Measurements from ENCODE around the gene PMPCB.
A peak's percentile ranks its signal among the peaks of the same experiment; 100 is the strongest.

Gene PMPCB

DNA sequence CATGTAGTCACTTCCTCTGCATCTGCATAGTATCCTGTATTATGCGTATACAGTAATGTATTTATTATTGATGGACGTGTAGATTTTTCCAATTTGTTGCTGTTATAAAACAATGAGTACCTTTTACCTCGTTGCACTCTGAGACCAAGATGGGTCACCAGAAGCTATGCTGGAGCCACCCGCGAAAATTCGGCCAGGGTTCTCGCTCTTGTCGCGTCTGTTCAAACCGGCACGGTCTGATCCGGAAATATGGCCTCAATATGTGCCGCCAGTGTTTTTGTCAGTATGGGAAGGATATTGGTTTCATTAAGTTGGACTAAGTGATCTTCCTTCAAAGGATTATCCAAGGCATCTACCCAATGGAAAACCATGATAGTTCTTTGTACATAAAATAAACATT is 51.2 kb downstream of the PMPCB start:
- peaks cover 77% of the 10 kb centered on the region for H3K79me2 ChIP-seq (ENCODE audit: insufficient read depth, low read length)
- no peaks in the 10 kb centered on the region for H3K27me3 ChIP-seq (ENCODE audit: insufficient read depth, low read length, poor library complexity, severe bottlenecking)
- no peak for TF ChIP-seq EZH2phosphoT487 (IDR thresholded peaks at IDR 0.05; ENCODE audit: borderline replicate concordance)
- TF ChIP-seq, protein P1, sequence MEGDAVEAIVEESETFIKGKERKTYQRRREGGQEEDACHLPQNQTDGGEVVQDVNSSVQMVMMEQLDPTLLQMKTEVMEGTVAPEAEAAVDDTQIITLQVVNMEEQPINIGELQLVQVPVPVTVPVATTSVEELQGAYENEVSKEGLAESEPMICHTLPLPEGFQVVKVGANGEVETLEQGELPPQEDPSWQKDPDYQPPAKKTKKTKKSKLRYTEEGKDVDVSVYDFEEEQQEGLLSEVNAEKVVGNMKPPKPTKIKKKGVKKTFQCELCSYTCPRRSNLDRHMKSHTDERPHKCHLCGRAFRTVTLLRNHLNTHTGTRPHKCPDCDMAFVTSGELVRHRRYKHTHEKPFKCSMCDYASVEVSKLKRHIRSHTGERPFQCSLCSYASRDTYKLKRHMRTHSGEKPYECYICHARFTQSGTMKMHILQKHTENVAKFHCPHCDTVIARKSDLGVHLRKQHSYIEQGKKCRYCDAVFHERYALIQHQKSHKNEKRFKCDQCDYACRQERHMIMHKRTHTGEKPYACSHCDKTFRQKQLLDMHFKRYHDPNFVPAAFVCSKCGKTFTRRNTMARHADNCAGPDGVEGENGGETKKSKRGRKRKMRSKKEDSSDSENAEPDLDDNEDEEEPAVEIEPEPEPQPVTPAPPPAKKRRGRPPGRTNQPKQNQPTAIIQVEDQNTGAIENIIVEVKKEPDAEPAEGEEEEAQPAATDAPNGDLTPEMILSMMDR (conservative IDR thresholded peaks at IDR 0.05; ENCODE audit: low read length), result no peak
- peaks cover 41% of the 10 kb centered on the region for H4K20me1 ChIP-seq (ENCODE audit: insufficient read depth, low read length, poor library complexity, severe bottlenecking)
- peak overlapping the region; percentile 85 for H3K9ac ChIP-seq (ENCODE audit: low read depth, low read length, poor library complexity, severe bottlenecking)
- no peaks in the 10 kb centered on the region for H3K9me3 ChIP-seq (ENCODE audit: insufficient read depth, low read depth, low read length)
- no peak overlapping the region for H2AFZ ChIP-seq (ENCODE audit: low read length)
- H3K4me3 ChIP-seq (ENCODE audit: low read length, poor library complexity, severe bottlenecking), result peak overlapping the region; percentile 95
- no peaks in the 10 kb centered on the region for H3F3A ChIP-seq (ENCODE audit: low read depth)
- H3K4me1 ChIP-seq (ENCODE audit: insufficient read depth, low read length, poor library complexity, severe bottlenecking), result peaks cover 52% of the 10 kb centered on the region
- no peaks in the 10 kb centered on the region for H3K9me2 ChIP-seq (replicated peaks; ENCODE audit: low read depth, low read length)
- peak overlapping the region; percentile 87 for H3K4me2 ChIP-seq (ENCODE audit: low read depth, low read length, poor library complexity, severe bottlenecking)
- peaks cover 3% of the 10 kb centered on the region; the same call in 1 of the 2 replicates for H3K36me3 ChIP-seq (ENCODE audit: insufficient read depth, low read length)

DNA sequence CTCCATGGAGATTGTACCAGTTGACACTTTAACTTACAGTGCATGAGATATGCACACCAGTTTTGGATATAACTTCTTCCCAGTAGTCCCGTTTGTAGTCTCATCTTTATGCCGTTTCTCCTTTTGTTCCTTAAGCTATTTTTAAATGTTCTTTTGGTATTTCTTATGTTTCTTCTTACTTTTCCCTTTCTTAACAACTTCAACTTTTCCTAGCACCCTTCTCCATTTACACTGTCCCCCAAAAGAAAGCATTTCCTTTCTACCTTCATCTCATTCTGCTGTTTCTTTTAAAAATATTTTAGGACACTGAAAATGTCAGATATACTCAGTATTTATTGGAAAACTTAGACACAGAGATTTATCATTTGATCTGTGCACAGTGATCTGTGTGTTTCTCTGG is 51.7 kb downstream of the PMPCB start:
- peak overlapping the region; percentile 87 for H3K4me2 ChIP-seq (ENCODE audit: low read depth, low read length, poor library complexity, severe bottlenecking)
- no peak overlapping the region for H2AFZ ChIP-seq (ENCODE audit: low read length)
- H3K4me3 ChIP-seq (ENCODE audit: low read length, poor library complexity, severe bottlenecking), result peak overlapping the region; percentile 95
- TF ChIP-seq EZH2phosphoT487 (IDR thresholded peaks at IDR 0.05; ENCODE audit: borderline replicate concordance), result no peak
- TF ChIP-seq, protein P1 (conservative IDR thresholded peaks at IDR 0.05; ENCODE audit: low read length), result no peak
- no peaks in the 10 kb centered on the region for H3K9me2 ChIP-seq (replicated peaks; ENCODE audit: low read depth, low read length)
- peaks cover 48% of the 10 kb centered on the region for H3K4me1 ChIP-seq (ENCODE audit: insufficient read depth, low read length, poor library complexity, severe bottlenecking)
- H3K27me3 ChIP-seq (ENCODE audit: insufficient read depth, low read length, poor library complexity, severe bottlenecking), result no peaks in the 10 kb centered on the region
- peaks cover 73% of the 10 kb centered on the region for H3K79me2 ChIP-seq (ENCODE audit: insufficient read depth, low read length)
- H3K36me3 ChIP-seq (ENCODE audit: insufficient read depth, low read length), result peaks cover 3% of the 10 kb centered on the region; the same call in 1 of the 2 replicates
- no peaks in the 10 kb centered on the region for H3F3A ChIP-seq (ENCODE audit: low read depth)
- peaks cover 36% of the 10 kb centered on the region for H4K20me1 ChIP-seq (ENCODE audit: insufficient read depth, low read length, poor library complexity, severe bottlenecking)
- peak overlapping the region; percentile 85 for H3K9ac ChIP-seq (ENCODE audit: low read depth, low read length, poor library complexity, severe bottlenecking)
- no peaks in the 10 kb centered on the region for H3K9me3 ChIP-seq (ENCODE audit: insufficient read depth, low read depth, low read length)

DNA sequence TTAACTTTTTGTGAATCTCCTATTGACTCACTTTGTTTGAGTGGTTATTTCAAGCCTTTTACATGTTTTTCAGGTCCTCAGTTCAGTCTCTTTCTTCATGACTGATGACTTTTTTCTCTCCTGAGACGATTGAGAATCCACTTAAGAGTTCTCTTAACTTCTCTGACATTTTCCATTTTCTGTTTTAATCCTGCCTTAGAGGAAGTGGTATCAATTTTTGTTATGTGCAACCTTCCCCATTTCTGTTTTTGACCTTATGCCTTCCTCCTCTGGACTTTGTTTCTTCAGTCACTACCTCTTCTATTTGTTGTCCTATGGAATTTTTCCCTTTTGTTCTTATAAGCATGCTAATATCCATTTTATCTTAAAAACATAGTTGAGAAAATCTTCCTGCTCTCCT is 52.6 kb downstream of the PMPCB start:
- TF ChIP-seq, protein P1 (conservative IDR thresholded peaks at IDR 0.05; ENCODE audit: low read length), result no peak
- no peak for TF ChIP-seq EZH2phosphoT487 (IDR thresholded peaks at IDR 0.05; ENCODE audit: borderline replicate concordance)
- H4K20me1 ChIP-seq (ENCODE audit: insufficient read depth, low read length, poor library complexity, severe bottlenecking), result peaks cover 40% of the 10 kb centered on the region
- H3K9ac ChIP-seq (ENCODE audit: low read depth, low read length, poor library complexity, severe bottlenecking), result peak overlapping the region; percentile 56
- peaks cover 48% of the 10 kb centered on the region for H3K4me1 ChIP-seq (ENCODE audit: insufficient read depth, low read length, poor library complexity, severe bottlenecking)
- H2AFZ ChIP-seq (ENCODE audit: low read length), result no peak overlapping the region
- peaks cover 66% of the 10 kb centered on the region for H3K79me2 ChIP-seq (ENCODE audit: insufficient read depth, low read length)
- H3K4me3 ChIP-seq (ENCODE audit: low read length, poor library complexity, severe bottlenecking), result peak overlapping the region; percentile 95
- H3K9me3 ChIP-seq (ENCODE audit: insufficient read depth, low read depth, low read length), result no peaks in the 10 kb centered on the region
- peak overlapping the region; percentile 87 for H3K4me2 ChIP-seq (ENCODE audit: low read depth, low read length, poor library complexity, severe bottlenecking)
- no peaks in the 10 kb centered on the region for H3F3A ChIP-seq (ENCODE audit: low read depth)
- H3K36me3 ChIP-seq (ENCODE audit: insufficient read depth, low read length), result peaks cover 7% of the 10 kb centered on the region; the same call in 1 of the 2 replicates
- no peaks in the 10 kb centered on the region for H3K9me2 ChIP-seq (replicated peaks; ENCODE audit: low read depth, low read length)
- H3K27me3 ChIP-seq (ENCODE audit: insufficient read depth, low read length, poor library complexity, severe bottlenecking), result no peaks in the 10 kb centered on the region
